Measurements from ENCODE around the gene RYR3. TPM values are rescaled to one million over a fixed set of nuclear protein-coding genes. Genes with fewer than 3 reads are reported as not detected.

The RYR3 gene
- total and polyA plus RNA-seq, 2 of the 13 experiments (the other 11 are each of a cell fraction or from before 2014, with no cell fraction given), result not detected

DNA sequence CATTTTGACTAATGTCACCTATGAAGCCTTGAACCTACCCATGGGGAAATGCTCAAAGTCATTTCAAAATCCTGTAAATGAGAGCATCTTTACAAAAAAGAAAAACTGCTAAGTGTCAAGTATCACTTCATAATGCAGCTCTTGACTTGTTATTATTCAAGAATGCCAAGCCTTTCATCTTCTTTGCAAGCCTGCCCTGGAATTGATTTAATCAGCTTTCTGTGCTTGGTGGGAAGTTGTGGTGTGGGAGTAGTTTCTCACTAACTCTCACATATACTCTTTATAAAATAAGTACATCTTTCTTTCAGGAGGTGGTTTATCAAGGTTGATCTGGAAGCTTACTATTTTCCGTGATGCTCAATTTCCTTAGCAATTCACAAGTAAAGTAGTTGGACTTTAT, 43.6 kb downstream of the RYR3 start:
- POLR2A ChIA-PET, result no interaction called here
- no peak for FAIRE-seq
- no peaks in the 10 kb centered on the region for H3K79me2 ChIP-seq (ENCODE audit: insufficient read depth, low read length)
- no peaks in the 10 kb centered on the region for H3K9me3 ChIP-seq (ENCODE audit: low read length)
- H3K4me1 ChIP-seq (ENCODE audit: insufficient read depth, low read length), result no peaks in the 10 kb centered on the region
- intact Hi-C loops (cut with micrococcal nuclease; ENCODE audit: unreplicated experiment), result no loop called here
- no peak overlapping the region for H3K27ac ChIP-seq (ENCODE audit: extremely low read length, insufficient read depth, low read length)
- ATAC-seq, result no peak
- H3K36me3 ChIP-seq (replicated peaks in 1 of 2; ENCODE audit: control insufficient read depth in 1 of 2, insufficient read depth in 2 of 2, low read length in 2 of 2), result no peaks in the 10 kb centered on the region
- no peak for DNase-seq (ENCODE audit: low spot score)
- H3K4me2 ChIP-seq (ENCODE audit: low read depth, low read length), result no peak overlapping the region
- TF ChIP-seq, protein P1, sequence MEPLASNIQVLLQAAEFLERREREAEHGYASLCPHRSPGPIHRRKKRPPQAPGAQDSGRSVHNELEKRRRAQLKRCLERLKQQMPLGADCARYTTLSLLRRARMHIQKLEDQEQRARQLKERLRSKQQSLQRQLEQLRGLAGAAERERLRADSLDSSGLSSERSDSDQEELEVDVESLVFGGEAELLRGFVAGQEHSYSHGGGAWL (CRISPR knock-in tag; IDR thresholded peaks at IDR 0.05), result no peak
- TF ChIP-seq ZNF660 (CRISPR knock-in tag; IDR thresholded peaks at IDR 0.05; ENCODE audit: borderline replicate concordance, low read depth), result no peak
- no peak for TF ChIP-seq KDM5A (IDR thresholded peaks at IDR 0.05; ENCODE audit: borderline replicate concordance, low read length)
- no peak for TF ChIP-seq NR2F6 (IDR thresholded peaks at IDR 0.05)
- TF ChIP-seq NR2F6 (CRISPR knock-in tag; IDR thresholded peaks at IDR 0.05), result no peak
- no peak for TF ChIP-seq RCOR2 (CRISPR knock-in tag; IDR thresholded peaks at IDR 0.05)
- TF ChIP-seq POLR2A (IDR thresholded peaks at IDR 0.05; ENCODE audit: insufficient read depth in 1 of 2, low read depth in 2 of 2, low read length in 2 of 2), result no peak
- TF ChIP-seq, protein P2, sequence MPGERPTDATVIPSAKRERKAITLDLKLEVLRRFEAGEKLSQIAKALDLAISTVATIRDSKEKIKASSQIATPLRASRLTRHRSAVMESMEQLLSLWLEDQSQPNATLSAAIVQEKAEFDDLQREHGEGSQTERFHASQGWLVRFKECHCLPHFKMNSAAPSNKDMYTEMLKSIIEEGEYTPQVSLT (CRISPR knock-in tag; IDR thresholded peaks at IDR 0.05; ENCODE audit: borderline replicate concordance, low read depth), result no peak
- TF ChIP-seq, protein P3, sequence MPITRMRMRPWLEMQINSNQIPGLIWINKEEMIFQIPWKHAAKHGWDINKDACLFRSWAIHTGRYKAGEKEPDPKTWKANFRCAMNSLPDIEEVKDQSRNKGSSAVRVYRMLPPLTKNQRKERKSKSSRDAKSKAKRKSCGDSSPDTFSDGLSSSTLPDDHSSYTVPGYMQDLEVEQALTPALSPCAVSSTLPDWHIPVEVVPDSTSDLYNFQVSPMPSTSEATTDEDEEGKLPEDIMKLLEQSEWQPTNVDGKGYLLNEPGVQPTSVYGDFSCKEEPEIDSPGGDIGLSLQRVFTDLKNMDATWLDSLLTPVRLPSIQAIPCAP (CRISPR knock-in tag; IDR thresholded peaks at IDR 0.05; ENCODE audit: low read depth), result no peak
- TF ChIP-seq ZNF331 (CRISPR knock-in tag; IDR thresholded peaks at IDR 0.05), result no peak
- TF ChIP-seq ZKSCAN5 (CRISPR knock-in tag; IDR thresholded peaks at IDR 0.05), result no peak
- TF ChIP-seq, protein P4, sequence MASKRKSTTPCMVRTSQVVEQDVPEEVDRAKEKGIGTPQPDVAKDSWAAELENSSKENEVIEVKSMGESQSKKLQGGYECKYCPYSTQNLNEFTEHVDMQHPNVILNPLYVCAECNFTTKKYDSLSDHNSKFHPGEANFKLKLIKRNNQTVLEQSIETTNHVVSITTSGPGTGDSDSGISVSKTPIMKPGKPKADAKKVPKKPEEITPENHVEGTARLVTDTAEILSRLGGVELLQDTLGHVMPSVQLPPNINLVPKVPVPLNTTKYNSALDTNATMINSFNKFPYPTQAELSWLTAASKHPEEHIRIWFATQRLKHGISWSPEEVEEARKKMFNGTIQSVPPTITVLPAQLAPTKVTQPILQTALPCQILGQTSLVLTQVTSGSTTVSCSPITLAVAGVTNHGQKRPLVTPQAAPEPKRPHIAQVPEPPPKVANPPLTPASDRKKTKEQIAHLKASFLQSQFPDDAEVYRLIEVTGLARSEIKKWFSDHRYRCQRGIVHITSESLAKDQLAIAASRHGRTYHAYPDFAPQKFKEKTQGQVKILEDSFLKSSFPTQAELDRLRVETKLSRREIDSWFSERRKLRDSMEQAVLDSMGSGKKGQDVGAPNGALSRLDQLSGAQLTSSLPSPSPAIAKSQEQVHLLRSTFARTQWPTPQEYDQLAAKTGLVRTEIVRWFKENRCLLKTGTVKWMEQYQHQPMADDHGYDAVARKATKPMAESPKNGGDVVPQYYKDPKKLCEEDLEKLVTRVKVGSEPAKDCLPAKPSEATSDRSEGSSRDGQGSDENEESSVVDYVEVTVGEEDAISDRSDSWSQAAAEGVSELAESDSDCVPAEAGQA (IDR thresholded peaks at IDR 0.05; ENCODE audit: low read depth), result no peak
- TF ChIP-seq, protein P4 (CRISPR knock-in tag; IDR thresholded peaks at IDR 0.05; ENCODE audit: borderline replicate concordance), result no peak
- no peak for TF ChIP-seq ATF7 (IDR thresholded peaks at IDR 0.05)
- TF ChIP-seq ATF7 (CRISPR knock-in tag; IDR thresholded peaks at IDR 0.05), result no peak
- no peak for TF ChIP-seq SMAD1 (CRISPR knock-in tag; IDR thresholded peaks at IDR 0.05; ENCODE audit: borderline replicate concordance, low read depth)
- TF ChIP-seq PAX8 (CRISPR knock-in tag; IDR thresholded peaks at IDR 0.05; ENCODE audit: borderline replicate concordance), result no peak
- H3K27me3 ChIP-seq (ENCODE audit: control insufficient read depth in 1 of 2, insufficient read depth in 2 of 2, low read length in 2 of 2), result peaks cover 0 to 1% of the 10 kb centered on the region in 2 experiments; a peak in 1 of 5 replicates
- CTCF ChIA-PET (ENCODE audit: low intra/inter-chr PET ratio, low total read pairs), result no interaction called here
- H3K9ac ChIP-seq (ENCODE audit: insufficient read depth, low read depth, low read length), result no peak overlapping the region
- no TSS peak for BruUV-seq (replicated peaks)
- H3K4me3 ChIP-seq (replicated peaks in 1 of 3; ENCODE audit: insufficient read depth in 1 of 3, low read depth in 2 of 3, low read length in 3 of 3), result no peak overlapping the region
- no peaks in the 10 kb centered on the region for H4K20me1 ChIP-seq (ENCODE audit: insufficient read depth, low read length)
- H2AFZ ChIP-seq (ENCODE audit: low read length), result no peak overlapping the region
- in situ Hi-C loops (cut with HindIII; ENCODE audit: extremely low pct_ligation_motif_present, low pct_unique_long_range_greater_than_20kb), result no loop called here
- 25% methylated on average over 1 of the region's 1 CpG for WGBS (ENCODE audit: low lambda C conversion rate)

Measured in HepG2 (cell line).